OCI-LY3 (cell line): Measurements from ENCODE around the gene FEN1.

ENCODE experiments used
- EZH2phosphoT487 ChIP-seq: fragments of 200-600 bp; shearing (Covaris generic); IDR thresholded peaks from 2 replicates; pipeline ENCODE4 v1.6.1; 2018; ENCODE audit warnings: antibody characterized with exemption, mixed run types, low read depth
- TF ChIP-seq, protein P1 (sequence below): fragments of 200-600, 300-600 bp; sonication (generic); IDR thresholded peaks from 2 replicates; pipeline ENCODE4 v1.5.1; 2014; ENCODE audit warnings: antibody characterized with exemption, low read length, low read depth

DNA sequence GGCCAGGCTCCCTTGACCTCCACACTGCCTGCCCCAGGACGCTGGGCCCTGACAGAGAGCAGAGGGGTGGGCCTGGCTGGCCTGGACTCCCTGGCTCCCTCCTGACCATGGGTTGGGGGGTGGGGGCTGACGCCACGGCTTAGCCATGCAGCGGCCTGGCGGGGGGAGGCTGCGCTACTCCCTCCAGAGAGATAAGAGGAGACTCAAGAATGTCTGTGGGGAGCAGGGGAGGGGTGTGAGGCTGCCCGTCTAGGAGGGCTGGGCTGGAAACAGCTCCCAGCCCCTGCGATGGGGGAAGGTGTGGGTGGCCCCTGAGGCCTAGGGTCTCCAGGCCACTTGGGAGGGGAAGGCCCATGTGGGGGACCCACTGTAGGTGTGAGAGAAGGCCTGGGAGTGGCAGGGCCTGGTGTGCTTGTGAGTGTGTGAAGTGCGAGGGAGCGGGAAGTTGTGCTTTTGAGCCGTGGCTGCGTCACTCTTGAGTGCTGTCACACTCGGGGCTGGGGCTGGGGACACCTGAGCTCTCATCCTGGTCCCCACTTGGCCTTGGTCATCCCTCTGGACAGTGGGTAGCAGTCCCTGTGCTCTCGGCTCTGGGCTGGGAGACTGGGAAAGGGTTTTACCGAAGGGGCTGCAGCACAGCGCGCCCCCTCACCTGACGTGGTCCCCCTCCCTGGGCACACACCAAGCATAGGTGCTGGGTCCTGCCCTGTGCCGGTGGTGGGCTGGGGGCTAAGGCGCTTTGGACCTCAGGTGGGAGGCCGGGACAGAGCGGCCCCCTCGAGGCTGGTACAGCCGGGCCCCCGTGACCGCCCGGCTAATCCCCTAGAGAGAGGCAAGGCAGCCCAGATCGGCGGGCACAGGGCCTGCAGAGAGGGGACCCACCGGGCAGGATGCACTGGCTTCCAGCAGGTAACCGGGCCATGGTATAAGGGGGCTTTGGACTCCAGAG lies 37.9 kb upstream of the FEN1 start:
- TF ChIP-seq, protein P1, sequence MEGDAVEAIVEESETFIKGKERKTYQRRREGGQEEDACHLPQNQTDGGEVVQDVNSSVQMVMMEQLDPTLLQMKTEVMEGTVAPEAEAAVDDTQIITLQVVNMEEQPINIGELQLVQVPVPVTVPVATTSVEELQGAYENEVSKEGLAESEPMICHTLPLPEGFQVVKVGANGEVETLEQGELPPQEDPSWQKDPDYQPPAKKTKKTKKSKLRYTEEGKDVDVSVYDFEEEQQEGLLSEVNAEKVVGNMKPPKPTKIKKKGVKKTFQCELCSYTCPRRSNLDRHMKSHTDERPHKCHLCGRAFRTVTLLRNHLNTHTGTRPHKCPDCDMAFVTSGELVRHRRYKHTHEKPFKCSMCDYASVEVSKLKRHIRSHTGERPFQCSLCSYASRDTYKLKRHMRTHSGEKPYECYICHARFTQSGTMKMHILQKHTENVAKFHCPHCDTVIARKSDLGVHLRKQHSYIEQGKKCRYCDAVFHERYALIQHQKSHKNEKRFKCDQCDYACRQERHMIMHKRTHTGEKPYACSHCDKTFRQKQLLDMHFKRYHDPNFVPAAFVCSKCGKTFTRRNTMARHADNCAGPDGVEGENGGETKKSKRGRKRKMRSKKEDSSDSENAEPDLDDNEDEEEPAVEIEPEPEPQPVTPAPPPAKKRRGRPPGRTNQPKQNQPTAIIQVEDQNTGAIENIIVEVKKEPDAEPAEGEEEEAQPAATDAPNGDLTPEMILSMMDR = no peak
- TF ChIP-seq EZH2phosphoT487 = no peak
